ENCODE data around the gene CASP8AP2.
A peak's percentile ranks its signal among the peaks of the same experiment; 100 is the strongest.
"Not testable (repeated sequence)": the region's sequence is repeated elsewhere in the genome, so short reads cannot be mapped to it uniquely, and the experiment has no call there.

CASP8AP2 gene

DNA sequence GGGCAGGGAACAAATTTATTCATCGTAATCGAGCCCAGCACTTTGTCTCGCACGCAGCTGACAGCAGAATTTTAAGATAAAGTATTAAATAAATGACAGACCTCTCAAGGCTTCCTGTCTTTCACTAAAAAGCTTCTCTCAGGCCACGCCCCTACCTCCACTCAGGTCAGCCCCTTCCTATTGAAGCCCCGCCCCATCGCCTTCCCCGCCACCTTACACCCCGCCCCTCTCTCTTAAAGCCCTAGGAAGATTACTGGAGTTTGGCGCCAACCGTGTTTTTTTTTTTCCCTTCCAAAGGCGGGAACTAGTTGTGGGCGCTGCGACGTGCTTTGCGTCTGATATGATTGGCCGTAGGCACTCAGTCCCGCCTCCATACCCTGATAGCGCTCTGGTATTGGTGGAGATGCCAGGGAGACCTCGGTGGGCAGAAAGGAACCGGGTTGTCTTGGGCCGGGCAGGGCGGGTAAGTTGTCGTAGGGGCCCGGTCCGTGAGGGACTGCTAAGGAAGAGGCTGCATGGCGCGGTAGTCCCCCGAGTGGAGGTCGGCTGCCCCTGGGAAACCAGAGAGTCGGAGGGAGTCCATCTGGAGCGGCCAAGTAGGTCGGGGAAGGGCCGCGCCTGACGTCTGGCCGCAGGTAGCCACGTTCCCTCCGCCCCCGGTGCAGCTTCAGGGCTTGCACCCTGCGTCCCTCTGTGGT is at the start of gene CASP8AP2:
Gene CASP8AP2, plus strand, starts transcription at position 409 of the 698 bp plus-strand sequence.
- DNase-seq, result peak; percentile 93
- peak; percentile 98 for ATAC-seq

DNA sequence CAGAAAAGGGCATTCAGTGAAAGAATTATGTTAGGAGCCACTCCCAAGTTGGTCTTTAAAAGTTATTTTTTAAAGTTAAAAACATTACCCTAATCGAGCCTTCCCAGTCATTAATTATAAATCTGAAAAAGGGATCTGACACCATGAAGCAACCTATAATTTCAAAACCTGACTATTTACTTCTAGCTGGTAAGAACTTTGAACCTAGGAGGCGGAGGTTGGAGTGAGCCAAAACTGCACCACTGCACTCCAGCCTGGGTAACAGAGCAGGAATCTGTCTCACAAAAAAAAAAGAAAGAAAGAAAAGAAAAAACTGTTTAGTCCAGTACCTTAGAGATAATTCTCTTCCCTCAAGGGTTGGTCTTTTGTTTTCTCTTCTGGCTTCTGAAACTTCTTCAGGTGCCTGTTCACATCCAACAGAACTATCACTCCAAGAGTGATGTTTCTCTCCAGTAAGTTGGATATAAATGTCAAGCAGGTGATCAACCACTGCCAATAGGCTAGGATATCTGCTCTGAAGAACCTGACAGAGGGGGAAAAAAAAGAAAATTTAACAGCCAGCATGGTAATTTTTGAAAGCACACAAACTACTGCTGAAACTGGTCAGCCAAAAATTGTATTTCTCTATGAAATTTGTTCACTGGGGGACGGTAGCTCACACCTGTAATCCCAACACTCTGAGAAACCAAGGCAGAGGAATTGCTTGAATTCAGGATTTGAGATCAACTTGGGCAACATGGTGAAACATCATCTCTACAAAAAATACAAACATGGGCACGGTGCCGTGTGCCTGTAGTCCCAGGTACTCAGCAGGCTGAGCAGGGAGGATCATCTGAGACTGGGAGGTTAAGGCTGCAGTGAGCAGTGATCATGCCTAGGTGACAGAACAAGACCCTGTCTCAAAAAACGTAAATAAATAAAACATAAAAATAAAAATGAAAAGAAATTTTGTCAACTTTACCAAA is 48.3 kb upstream of the CASP8AP2 start:
- no peak for DNase-seq

DNA sequence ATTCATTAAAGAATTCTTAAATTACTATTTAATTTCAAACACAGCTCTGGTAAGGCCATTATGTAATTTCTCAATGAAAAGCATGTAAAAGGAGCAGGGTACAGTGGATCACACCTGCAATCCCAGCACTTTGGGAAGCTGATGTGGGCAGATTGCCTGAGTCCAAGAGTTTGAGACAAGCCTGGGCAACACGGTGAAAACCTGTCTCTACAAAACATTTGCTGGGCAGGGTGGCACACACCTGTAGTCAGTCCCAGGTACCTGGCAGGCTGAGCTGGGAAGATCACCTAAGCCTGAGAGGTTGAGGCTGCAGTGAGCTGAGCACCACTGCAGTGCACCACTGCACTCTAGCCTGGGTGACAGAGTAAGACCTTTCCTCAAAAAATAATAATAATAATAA is 47.5 kb upstream of the CASP8AP2 start:
- ATAC-seq (no peak), DNase-seq (no peak)

More for the DNA sequence above, 48.3 kb upstream of the CASP8AP2 start:
- ATAC-seq, result no peak

DNA sequence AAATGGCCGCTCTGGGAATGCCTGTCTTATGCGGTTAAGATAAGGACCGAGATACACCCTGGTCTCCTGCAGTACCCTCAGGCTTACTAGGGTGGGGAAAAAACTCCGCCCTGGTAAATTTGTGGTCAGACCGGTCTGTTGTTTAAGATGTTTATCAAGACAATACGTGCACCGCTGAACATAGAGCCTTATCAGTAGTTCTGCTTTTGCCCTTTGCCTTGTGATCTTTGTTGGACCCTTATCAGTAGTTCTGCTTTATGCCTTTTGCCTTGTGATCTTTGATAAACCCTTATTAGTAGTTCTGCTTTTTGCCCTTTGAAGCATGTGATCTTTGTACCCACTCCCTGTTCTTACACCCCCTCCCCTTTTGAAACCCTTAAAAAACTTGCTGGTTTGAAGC is 46.4 kb upstream of the CASP8AP2 start:
- ATAC-seq, result not testable (repeated sequence)

DNA sequence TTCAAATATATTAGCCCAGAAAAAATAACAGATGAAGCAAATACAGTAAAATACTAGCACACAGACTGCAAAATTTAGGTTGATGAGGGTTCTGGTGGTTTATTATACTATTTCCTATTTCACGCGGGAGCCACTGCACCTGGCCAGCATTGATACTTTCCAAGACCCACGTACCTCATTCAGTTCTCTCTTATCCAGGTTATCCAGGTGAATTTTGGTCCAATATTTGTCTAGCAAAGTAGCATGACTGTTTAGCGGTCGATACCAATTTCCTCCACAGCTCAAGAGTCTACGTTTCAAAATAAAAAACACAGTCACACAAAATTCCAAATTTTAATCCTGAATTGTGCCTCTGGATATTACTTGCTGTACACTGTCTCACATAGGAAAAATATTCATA is 44.8 kb upstream of the CASP8AP2 start:
- ATAC-seq, result no peak
- DNase-seq, result no peak

More for the DNA sequence above, 46.4 kb upstream of the CASP8AP2 start:
- not testable (repeated sequence) for DNase-seq

DNA sequence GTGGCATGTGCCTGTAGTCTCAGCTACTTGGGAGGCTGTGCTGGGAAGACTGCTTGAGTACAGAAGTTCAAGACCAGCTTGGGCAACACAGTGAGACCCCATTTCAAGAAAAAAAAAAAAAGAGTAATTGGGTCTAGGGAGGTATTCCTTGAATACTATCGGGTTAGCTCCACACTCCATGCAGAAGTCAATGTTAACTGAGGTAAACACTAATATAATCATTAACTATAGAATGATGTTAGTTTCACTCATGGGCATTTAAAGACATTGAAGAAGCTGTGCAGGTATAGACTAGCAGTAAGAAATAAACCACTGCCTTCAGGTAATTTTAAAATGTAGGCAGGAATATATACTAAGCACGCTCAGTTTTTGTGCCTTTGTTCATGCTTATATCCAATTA is 42.7 kb upstream of the CASP8AP2 start:
- DNase-seq (no peak), ATAC-seq (no peak)

DNA sequence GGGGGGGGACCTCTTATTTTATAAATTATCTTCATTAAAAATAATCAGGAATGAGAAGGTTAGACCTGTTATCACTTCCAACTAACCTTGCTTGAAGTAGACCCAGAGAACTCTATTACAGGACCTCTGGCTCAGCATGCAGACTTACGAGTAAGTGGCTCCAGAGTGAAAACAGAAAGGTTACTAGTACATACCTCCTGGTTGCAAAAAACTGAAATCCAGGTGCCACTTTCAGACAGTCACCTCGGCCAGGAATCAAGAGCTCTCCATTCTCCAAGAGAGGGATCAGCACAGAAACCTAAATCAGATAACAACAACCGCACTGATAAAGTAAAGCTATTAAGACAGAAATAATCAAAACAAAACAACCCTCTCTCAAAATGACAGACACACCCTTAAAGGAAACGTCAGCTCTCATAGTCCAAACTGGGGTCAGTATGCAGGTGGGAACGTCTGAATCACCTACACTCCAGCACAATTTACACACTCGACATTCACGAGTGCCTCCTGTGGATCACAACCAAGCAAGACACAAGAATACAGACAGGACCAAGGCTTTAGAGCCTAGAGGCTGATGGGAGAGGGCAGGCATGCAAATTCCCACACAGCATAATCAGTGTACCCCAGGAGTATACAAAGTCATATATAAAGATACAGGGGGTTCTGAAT is 41.9 kb upstream of the CASP8AP2 start:
- ATAC-seq, result no peak

DNA sequence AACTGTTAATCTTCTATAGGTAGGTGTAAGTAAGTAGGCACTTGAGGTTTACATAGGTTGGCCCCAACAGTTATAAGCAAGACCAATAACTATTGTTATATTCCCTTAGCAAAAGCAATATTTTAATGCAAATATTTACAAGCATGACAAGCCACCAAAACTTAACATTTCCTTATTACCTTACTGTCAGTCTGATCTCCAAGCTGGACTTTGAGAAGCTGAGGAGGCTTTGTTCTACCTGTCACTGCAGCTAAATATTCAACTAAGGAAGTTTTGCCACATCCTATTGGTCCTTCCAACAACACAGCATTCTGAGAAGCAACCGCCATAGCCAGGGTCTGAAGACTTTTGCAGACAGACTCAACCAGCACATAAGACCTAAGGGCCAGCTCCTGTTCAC is 39.7 kb upstream of the CASP8AP2 start:
- no peak for DNase-seq
- ATAC-seq, result no peak

More for the DNA sequence above, 41.9 kb upstream of the CASP8AP2 start:
- DNase-seq, result no peak

DNA sequence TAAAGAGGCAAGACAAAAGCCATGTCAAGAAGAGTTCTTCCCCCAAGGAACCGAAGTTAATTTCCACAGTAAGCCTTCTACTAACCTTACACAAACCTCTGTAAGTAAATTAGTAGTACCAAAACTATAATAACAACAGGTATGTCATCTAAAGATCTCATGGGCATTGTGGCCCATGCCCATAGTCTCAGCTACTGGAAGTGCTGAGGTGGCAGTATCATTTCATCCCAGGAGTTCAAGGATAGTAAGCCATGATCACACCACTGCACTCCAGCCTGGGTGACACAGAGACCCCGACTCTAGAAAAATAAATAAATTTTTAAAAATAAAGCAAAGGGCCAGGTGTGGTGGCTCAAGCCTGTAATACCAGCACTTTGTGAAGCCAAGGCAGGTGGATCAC is 39.3 kb upstream of the CASP8AP2 start:
- no peak for DNase-seq
- ATAC-seq, result no peak

DNA sequence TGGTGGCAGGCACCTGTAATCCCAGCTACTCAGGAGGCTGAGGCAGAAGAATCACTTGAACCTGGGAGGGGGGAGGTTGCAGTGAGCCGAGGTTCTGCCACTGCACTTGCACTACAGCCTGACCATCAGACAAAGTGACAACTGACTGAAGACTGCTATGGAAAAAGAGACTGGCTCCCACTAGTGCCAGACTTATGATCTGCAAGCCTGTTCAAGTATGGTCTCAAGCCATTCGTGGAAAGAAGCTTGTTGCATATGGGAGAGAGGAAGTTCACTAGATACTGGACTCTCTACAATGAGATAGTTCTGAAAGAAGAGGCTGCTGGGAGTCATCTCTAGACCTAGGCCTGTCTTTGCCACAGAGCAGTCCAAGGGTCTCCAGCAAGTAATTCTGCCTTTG is 36.8 kb upstream of the CASP8AP2 start:
- DNase-seq (no peak), ATAC-seq (peak; percentile 61)

DNA sequence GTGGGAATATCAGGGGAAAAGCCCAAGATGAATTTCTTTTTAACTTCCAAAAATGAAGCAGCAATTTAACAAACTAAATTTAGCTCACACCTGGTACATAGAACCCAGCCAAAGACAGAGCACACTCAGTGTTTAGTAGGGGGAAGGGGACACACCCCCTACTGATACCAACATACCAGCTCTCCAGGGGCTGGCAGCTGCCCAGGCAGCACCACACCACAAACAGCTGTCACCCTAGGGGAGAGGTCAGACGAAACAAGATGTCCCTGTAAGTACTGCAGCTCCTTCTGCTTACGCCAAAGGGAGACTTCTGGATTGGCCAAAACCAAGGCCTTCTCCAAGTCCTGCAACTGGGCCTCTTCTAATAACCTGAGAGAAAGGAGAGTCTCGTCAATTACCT is 36.1 kb upstream of the CASP8AP2 start:
- ATAC-seq (no peak), DNase-seq (no peak)

DNA sequence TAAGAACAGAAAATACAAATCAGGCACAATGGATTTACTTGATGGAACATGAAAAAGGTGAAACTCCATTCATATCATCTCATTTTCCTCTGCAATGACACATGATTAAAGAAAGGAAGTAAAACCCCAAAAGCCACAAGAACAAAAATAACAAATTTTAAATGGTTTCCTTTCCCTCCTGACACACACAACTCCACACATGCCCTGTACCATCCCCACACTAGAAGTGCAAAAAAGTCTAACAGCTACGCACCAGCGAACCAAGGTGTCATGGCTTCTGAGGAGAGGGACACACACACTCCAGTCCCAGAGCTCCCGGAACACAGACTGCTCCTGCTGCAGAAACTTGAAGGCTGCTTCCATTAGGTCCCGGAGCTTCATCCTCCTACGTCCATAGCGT is 35.4 kb upstream of the CASP8AP2 start:
- ATAC-seq (peak; percentile 81), DNase-seq (peak; percentile 9)

DNA sequence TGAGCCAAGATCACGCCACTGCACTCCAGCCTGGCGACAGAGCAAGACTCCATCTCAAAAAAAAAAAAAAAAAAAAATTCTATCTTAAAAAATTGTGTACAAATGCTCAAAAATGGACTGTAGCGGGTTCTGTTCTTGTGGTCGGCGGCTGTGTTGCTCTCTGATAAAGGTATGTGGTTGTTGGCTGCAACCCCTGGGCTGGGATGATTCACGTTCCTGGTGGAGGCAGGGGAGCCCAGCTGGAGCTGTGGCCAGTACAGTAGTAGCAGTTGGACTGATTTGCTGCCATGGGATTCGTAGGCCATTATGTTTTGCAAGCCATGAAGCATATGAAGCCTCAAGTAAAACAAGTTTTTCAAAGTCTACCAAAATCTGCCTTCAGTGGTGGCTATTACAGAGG is 32.4 kb upstream of the CASP8AP2 start:
- DNase-seq (no peak), ATAC-seq (no peak)

DNA sequence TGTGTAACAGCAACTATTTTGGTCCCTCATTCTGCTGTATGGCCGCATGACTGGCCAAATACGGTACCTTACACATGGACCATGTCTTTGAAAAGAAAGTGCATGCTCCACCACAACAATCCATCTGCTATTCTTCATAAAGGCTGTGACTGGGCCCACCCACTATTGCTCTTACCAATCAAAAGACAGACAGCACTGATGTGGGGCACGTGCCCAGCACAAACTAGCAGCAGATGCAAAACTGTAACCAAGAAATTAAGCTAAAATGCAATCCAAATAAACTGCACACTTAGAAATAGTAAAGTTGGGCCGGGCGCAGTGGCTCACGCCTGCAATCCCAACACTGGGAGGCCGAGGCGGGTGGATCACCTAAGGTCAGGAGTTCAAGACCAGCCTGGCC is 30.6 kb upstream of the CASP8AP2 start:
- DNase-seq (no peak), ATAC-seq (no peak)

DNA sequence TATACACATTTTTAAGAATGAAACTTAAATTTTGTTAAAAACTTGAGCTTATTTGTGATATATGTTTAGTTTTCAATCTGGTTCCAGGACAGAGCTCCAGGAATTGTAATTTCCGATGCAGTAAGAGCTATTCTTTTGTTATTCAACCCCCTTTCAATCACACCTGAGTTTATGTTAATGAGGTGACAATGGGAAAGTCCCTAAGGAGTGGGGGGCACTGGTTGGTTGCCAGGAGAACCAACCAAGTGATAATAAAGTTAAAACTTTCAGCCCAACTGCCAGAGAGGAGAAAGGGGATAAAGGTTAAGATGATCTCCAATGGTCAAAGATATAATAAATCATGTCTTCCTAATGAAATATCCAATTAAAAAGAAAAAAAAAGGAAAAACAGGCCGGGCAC is 29.9 kb upstream of the CASP8AP2 start:
- DNase-seq, result no peak
- ATAC-seq, result no peak

DNA sequence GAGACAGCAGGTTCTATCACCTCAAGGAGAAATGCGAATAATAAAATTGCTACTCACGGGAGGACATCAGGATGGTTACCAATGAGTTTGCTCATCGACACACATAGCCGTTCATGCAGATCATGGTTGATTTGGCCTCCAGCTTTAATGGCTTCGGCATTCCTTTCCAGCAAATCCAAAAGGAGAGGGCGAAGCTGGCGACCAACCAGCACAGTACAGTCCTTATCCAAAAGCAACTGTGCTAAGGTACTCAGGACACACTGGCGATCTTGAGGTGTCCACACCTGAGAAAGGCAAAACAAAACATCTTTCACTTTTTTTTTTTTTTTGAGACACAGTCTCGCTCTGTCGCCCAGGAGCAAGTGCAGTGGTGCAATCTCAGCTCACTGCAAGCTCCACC is 26.4 kb upstream of the CASP8AP2 start:
- no peak for ATAC-seq
- DNase-seq, result no peak

DNA sequence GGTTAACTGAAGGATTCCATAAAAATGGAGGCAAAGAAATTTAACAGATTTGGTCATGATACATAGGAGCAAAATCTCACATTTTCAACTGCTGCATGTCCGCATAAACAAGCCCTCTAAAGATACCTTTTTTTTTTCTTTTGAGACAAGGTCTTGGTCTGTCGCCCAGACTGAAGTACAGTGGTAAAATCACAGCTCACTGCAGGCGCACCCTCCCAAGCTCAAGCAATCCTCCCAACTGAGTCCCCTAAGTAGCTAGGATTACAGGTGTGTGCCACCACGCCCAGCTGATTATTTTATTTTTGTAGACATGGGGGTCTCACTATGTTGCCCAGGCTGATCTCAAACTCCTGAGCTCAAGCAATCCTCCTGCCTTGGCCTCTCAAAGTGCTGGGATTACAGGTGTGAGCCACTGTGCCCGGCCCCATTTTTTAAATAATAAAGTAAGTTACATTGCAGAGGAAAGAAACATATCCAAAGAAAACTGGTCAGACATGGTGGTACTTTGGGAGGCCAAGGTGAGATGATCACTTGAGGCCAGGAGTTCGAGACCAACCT is 23.8 kb upstream of the CASP8AP2 start:
- DNase-seq (no peak), ATAC-seq (no peak)

DNA sequence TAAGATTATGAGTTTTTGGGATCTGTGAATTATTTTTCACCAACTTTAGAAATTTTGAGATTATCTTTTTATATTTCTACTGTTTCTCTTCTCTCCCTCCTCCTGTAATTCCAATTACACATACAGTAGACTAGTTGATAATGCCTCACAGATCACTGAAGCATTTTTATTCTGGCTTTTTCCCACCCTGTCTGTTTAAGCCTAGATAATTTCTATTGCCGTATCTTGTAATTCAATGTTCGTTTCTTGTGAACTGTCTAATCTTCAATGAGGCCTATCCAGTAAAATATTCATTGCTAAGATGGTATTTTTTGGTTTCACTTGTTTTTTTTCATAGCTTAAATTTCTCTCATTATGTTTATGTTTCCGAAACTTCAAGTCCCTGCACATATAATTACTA is 22.1 kb upstream of the CASP8AP2 start:
- ATAC-seq (no peak), DNase-seq (no peak)

DNA sequence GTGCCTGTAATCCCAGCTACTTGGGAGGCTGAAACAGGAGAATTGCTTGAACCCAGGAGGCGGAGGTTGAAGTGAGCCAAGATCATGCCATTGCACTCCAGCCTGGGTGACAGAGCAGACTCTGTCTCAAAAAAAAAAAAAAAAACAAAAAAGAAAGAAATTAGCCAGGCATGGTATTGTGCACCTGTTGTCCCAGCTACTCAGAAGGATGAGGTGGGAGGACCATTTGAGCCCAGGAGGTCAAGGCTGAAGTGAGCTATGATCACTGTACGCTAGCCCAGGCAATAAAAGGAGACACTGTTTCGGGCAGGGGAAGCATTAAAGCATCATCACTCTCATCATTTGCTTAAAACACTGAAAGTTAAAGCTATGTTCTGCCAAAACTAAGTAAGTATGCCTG is 16.3 kb upstream of the CASP8AP2 start:
- not testable (repeated sequence) for ATAC-seq, DNase-seq

DNA sequence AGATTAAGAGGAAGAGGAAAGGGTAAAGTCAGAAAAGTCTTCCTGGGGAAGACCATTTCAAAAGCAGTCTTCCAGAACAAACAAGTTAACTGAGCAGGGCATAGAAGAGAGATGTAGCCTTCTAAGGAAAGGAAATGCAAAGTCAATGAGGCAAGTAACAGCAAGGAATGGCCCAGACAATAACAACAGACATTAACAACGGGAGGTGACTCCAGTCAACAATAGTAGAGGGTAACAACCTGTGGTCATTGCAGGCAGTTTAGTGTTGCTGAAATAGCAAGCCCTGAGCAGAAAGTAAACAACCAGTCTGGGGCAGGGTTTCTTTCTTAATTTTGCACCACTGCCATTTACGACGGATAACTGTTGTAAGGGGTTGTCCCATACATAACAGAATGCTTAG is 12.2 kb upstream of the CASP8AP2 start:
- DNase-seq (no peak), ATAC-seq (no peak)

DNA sequence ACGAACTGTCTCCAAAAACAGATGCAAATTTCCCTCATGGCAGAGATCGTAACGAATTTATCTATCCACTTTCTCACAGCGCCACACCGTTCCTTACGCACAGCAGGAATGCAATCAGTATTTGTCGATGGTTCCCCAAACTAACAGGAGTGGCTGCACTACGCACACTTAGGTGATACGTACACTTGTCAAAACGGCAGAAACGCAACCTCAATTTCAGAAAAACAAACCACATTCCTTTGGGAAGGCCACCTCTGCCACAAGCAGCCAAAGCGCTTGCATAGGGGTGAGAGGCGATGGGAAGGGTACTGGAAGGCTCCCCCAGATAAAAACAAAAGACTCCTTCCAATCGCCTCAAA is 10.7 kb upstream of the CASP8AP2 start:
- ATAC-seq (peak; percentile 6), DNase-seq (no peak)

DNA sequence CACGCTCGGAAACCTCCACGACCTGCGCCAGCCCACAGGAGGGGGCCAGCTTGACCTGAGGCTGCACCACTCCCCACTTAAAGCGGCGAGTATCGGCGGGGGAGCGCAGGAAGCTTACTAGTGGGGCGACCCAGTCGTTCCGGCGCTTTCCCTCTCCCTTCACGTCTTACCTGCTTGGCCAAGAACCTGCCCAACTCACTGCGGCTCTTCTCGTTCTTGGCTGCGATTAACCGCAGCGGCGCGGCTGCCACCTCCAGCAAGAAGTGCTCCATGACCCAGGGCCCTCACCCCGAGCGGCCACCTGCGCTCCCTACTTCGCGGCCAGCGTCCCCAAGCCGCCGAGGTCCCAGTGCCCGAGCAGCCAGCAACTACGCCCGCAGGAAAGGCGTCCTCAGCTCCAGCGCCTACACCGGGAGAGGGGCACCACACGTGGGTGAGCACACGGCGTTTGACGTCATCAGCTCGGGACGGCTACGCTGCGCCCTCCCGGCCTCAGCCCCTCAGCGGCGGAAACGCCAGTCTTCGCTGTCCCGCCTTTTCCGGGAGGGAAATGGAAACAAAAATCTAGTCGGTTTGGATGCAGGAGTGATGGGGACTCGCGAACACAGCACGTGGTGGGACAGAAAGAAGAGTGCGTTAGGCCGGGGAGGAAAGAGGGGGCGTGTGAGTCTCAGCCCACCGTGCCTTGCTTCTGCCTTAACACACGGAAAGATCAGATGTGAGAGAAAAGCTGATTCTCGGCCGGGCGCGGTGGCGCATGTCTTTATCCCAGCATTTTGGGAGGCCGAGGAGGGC is 10.1 kb upstream of the CASP8AP2 start, which contains the start of gene MDN1:
Gene MDN1, minus strand, starts transcription at position 459 of the 795 bp plus-strand sequence. Its CDS starts 187 bp downstream, at position 272.
- peak; percentile 95 for ATAC-seq
- DNase-seq, result peak; percentile 90
